ENCODE measurements around the gene NR2C2. TPM values are rescaled to one million over a fixed set of nuclear protein-coding genes. Genes with fewer than 3 reads are reported as not detected.

NR2C2 gene
- total RNA-seq, 2 donors from 2014 or later: 33.8 to 41.3 TPM

GRCh38 chr3:15086263-15086662 is 138.9 kb downstream of the NR2C2 start:
- no peaks in the 10 kb centered on the region for H3K9me3 ChIP-seq
- no peak overlapping the region for H3K9ac ChIP-seq (ENCODE audit: low read depth in 2 of 2, low read length in 2 of 2)
- H3K27me3 ChIP-seq: no peaks in the 10 kb centered on the region
- intact Hi-C loops (cut with DNase I): no loop called here
- no peak overlapping the region for H3K27ac ChIP-seq
- H3K36me3 ChIP-seq: peaks cover 23% of the 10 kb centered on the region
- H3K4me3 ChIP-seq: no peak overlapping the region
- H3K4me1 ChIP-seq: no peaks in the 10 kb centered on the region
- no peak for DNase-seq
- TF ChIP-seq CTCF (IDR thresholded peaks at IDR 0.05): no peak

GRCh38 chr3:15086699-15087098 is 139.3 kb downstream of the NR2C2 start:
- H3K4me3 ChIP-seq: no peak overlapping the region
- H3K9ac ChIP-seq (ENCODE audit: low read depth in 2 of 2, low read length in 2 of 2): no peak overlapping the region
- no peak for DNase-seq
- H3K36me3 ChIP-seq: peaks cover 18% of the 10 kb centered on the region
- no peaks in the 10 kb centered on the region for H3K9me3 ChIP-seq
- no peak overlapping the region for H3K27ac ChIP-seq
- H3K27me3 ChIP-seq: no peaks in the 10 kb centered on the region
- no peak for TF ChIP-seq CTCF (IDR thresholded peaks at IDR 0.05)
- no peaks in the 10 kb centered on the region for H3K4me1 ChIP-seq
- intact Hi-C loops (cut with DNase I): no loop called here

GRCh38 chr3:15089201-15089600 is 141.8 kb downstream of the NR2C2 start:
- peaks cover 12% of the 10 kb centered on the region for H3K36me3 ChIP-seq
- intact Hi-C loops (cut with DNase I): no loop called here

GRCh38 chr3:15091575-15091974 is 144.2 kb downstream of the NR2C2 start:
- Histone ChIP-seq H3K4me3 (no peak overlapping the region), H3K4me1 (no peaks in the 10 kb centered on the region), H3K9me3 (no peaks in the 10 kb centered on the region), H3K36me3 (no peaks in the 10 kb centered on the region), H3K27me3 (no peaks in the 10 kb centered on the region), H3K9ac (ENCODE audit: low read depth in 2 of 2, low read length in 2 of 2) (no peak overlapping the region), H3K27ac (no peak overlapping the region)
- no peak for DNase-seq
- TF ChIP-seq CTCF (IDR thresholded peaks at IDR 0.05): no peak
- intact Hi-C loops (cut with DNase I): no loop called here

More at GRCh38 chr3:15089201-15089600, 141.8 kb downstream of the NR2C2 start:
- no peak overlapping the region for H3K27ac ChIP-seq
- H3K4me1 ChIP-seq: no peaks in the 10 kb centered on the region
- no peaks in the 10 kb centered on the region for H3K9me3 ChIP-seq
- no peak overlapping the region for H3K4me3 ChIP-seq
- H3K27me3 ChIP-seq: no peaks in the 10 kb centered on the region
- no peak for TF ChIP-seq CTCF (IDR thresholded peaks at IDR 0.05)
- DNase-seq: no peak
- no peak overlapping the region for H3K9ac ChIP-seq (ENCODE audit: low read depth in 2 of 2, low read length in 2 of 2)

GRCh38 chr3:15092686-15093085 is 145.3 kb downstream of the NR2C2 start:
- H3K4me3 ChIP-seq: no peak overlapping the region
- no peak overlapping the region for H3K9ac ChIP-seq (ENCODE audit: low read depth in 2 of 2, low read length in 2 of 2)
- no peaks in the 10 kb centered on the region for H3K4me1 ChIP-seq
- no peak for TF ChIP-seq CTCF (IDR thresholded peaks at IDR 0.05)
- DNase-seq: no peak
- H3K36me3 ChIP-seq: no peaks in the 10 kb centered on the region
- no peak overlapping the region for H3K27ac ChIP-seq
- H3K9me3 ChIP-seq: no peaks in the 10 kb centered on the region
- intact Hi-C loops (cut with DNase I): no loop called here
- no peaks in the 10 kb centered on the region for H3K27me3 ChIP-seq
